Kidney capillary endothelial cell (primary cell): ENCODE data around the gene RPS5.
"Not testable (repeated sequence)": the region's sequence is repeated elsewhere in the genome, so short reads cannot be mapped to it uniquely, and the experiment has no call there.

ENCODE experiments used
- DNase-seq: peaks from one replicate; pipeline ENCODE4 v3.0.0-alpha.2; 2018; ENCODE audit warnings: low spot score

RPS5 gene

GRCh38 chr19:58356766-58357480 lies 30.1 kb upstream of the RPS5 start:
- no peak for DNase-seq

DNA sequence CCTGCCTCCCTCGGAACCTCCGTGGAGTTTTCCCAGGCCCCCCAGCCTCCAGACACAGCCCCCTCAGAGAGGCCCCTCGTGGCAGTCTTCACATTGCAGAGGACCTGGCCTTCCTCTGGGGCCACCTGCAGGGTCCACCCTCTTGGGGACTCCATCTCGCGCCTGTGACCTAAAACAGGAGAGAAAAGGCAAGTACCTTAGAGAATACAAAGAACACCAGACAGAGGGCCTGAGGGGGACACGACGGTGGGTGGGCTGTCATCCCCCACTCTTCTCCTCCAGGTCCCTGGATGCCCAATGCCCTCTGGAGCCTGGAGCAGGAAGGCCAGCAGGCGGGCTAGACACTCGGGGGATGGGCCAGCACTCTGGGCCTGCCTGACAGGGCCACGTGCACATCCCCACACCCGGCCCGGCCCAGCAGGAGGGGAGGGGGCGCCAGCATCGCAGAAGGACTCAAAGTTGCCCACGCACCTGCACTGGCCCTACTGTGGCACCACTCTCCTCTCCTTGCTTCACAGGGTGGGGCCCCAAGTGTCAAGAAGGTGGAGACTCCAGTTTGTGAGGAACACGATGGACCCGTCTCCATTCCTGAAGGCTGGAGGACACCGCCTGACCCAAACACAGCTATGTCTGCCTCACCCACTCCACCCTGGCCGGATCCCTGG lies 29.5 kb upstream of the RPS5 start:
- DNase-seq: no peak

GRCh38 chr19:58361900-58362271 lies 25.2 kb upstream of the RPS5 start:
- no peak for DNase-seq

- peak; percentile 92 for DNase-seq
Observed at GRCh38 chr19:58362272-58362994, 24.6 kb upstream of the RPS5 start, which contains the start of gene ZNF497. Gene ZNF497 (minus strand): TSS chr19:58362751. CDS start chr19:58357635, 5,116 bp downstream.

DNA sequence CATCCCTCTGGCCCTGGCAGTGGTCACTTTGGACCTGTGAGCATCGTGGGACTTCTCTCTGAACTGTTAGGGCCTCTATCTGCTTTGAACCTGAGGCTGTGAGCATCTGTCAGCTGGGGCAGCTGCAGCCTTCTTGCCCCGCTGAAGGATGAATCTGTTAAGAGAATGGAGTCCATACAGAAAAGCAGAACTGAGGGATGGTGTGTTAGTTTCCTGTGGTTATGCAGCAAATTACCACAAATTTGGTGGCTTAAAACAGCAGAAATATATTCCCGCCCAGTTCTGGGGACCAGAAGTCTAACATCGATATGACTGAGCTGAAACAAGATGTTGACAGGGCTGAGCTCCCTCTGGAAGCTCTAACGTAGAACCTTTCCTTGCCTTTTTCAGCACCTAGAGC lies 22.9 kb upstream of the RPS5 start:
- no peak for DNase-seq

GRCh38 chr19:58366585-58367430 lies 20.3 kb upstream of the RPS5 start:
- no peak for DNase-seq

DNA sequence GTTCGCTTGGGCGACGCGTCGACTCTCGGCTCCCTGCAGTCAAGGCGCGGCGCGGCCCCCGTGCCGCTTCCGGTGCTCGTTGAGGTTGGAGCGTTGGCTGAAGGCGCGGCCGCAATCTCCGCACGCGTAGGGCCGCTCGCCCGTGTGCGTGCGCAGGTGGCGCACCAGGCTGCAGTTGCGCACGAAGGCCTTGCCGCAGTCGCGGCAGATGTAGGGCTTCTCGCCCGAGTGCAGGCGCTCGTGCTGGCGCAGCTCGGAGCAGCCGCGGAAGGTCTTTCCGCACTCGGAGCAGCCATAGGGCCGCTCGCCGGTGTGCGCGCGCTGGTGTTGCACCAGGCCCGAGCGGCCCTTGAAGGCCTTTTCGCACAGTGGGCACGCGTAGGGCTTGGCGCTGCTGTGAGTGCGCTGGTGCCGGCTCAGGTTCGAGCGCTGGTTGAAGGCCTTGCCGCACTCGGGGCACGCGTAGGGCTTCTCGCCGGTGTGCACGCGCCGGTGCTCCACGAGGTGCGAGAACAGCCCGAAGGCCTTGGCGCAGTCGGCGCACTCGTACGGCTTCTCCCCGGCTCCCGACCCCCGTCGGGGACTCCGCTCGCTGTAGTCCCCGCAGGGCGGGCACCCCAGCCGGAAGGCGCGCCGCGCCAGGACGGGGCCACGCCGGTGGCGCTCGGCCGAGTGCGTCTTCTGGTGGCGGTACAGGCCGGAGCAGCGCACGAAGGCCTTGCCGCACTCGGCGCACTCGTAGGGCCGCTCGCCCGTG lies 19.2 kb upstream of the RPS5 start:
- DNase-seq: no peak

DNA sequence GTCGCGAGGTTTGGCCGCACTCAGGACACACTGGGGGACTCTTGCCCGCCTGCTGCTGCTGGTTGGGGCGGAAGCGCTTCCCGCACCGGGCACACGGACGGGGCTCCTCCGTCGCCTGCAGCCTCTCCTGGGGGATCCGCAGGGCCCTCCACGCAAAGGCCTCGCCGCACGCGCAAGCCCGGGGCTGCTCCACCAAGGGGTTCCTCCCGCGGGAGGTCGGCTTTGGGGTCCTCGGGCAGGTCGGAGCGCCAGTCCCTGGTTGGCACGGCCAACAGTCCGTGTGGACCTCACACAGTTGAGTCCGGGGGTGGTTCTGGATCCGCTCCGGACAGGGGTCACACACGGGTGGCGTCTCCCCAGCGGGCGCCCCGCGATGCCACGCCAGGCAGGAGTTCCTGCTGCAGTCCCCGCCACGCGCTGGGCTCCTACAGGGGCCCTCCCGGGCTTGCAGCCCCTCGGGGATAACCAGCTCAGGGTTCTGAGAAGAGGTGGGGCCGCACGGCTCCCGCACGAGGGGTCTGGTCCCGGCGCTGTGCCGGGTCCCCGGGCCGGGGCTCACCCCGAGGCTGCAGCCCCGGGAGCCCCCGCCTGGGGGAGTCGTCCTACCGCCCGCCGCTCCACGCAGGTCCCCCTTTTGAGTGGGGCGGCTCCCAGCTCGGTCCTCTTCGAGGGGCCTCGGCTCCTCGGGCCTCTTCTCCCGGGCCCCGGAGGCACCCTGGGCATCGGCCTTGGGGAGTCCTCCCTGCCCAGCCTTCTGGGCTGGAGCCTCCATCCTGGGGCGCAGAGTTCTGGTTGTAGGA lies 18.3 kb upstream of the RPS5 start:
- DNase-seq: no peak

DNA sequence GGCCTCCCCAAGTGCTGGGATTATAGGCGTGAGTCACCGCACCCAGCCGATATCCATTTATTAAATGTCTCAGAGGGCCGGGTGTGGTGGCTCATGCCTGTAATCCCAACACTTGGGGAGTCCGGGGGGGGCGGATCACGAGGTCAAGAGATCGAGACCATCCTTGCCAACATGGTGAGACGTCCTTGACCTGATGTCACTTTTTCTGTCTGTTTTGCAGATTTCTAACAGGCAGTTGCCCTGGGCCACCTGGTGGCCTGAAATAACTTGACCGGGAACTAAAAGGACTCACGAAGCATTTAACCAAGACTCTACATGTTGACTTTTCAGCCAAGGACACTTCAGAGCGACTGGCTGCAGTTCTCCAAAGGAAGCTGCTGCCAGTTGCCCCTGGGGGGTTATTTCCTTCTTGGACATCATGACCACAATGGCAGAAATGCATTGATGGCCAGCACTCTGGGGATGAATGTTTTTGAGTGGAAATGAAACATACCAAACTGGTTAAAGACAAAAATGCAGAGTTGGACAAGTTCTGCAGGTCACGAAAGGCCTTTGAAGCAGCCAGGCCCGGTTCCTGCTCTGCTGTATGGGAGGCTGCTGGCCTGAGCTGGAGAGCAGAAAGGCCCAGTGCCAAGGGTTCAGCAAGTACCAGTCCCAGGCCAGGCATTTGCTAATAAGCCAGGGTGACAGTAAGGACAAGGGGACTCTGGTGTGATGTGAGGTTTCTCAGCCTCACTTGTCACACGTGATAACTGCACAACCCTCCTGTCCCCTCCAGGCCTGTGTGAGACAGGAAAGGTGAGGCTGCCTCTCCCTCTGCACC lies 14.5 kb upstream of the RPS5 start:
- DNase-seq: no peak

DNA sequence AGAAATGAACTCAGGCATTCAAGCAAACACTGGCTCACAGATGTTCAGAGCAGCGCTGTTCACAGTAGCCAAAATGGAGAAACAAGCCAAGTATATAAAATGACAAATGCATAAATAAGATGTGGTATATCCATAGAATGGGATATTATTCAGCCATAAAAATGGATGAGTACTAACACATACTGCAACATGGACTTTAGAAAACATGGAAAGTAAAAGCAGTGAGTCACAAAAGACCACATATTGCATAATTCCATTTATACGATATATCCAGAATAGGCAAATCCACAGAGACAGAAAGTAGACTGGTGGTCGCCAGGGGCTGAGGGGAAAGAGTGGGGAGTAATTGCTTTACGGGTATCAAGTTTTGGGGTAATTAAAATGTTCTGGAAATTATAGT lies 12.9 kb upstream of the RPS5 start:
- no peak for DNase-seq

- DNase-seq: not testable (repeated sequence)
Observed at GRCh38 chr19:58376724-58377123, 10.3 kb upstream of the RPS5 start.

GRCh38 chr19:58379246-58379645 lies 7.8 kb upstream of the RPS5 start:
- no peak for DNase-seq

DNA sequence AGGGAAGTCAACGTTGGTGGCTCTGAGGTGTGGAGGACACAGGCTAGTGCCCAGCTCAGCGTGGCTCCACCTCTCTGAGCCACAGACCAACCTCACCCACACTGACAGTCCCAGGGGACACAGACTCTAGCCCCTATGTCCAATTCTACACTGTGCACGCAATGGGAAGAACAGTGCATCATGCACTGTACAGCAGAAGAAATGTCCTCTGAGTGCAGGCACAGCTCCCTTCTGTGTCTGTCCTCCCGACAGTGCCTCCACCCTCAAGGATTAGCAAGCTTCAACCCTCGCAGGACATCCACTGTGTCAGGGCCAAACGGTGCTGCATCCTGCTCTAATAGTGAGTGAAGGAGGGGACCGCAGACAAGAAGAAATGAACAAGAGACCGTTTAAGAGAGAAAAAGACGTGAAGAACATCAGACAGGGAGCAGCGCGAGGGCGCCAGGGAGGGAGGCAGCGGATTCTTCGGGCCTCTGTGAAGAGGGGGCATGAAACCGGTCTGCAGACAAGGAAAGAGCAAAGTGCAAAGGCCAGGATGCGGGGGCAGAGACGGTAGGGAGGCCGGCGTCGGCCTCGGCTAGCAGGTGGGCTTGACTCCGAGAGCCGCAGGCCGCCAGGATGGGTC lies 6.9 kb upstream of the RPS5 start:
- no peak for DNase-seq

GRCh38 chr19:58380662-58381459 lies 6.2 kb upstream of the RPS5 start, which contains the start of gene ZNF837:
Gene ZNF837 (minus strand): TSS chr19:58381030. CDS start chr19:58369332, 11,698 bp downstream.
- peak; percentile 100 for DNase-seq

DNA sequence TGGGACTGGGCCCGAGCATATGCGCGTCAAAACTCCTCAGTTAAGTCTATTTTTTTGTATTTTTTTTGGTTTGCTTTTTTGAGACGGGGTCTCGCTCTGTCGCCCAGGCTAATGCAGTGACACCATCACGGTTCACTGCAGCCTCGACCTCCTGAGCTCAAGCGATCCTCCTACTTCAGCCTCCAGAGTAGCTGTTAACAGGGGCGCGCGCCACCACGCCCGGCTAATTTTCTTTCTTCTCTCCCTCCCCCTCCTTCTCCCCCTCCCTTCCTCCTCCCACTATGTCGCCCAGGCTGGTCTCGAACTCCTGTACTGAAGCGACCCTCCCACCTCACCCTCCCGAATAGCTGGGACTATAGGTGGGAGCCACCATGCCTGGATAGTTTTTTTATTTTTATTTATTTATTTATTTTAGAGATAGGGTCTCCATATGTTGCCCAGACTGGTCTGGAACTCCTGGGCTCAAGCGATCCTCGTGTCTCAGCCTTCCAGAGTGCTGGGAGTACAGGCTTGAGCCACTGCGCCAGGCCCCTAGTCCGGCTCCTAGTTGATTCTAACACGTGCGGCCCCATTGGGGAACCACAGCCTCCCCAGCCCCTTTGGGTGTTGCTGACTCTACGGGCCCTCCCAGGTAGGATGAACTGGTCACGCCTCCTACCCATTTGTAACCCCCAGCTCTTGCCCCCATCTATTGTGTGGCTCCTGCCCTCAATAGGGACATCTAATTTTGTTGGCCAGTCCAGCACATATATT lies 5.4 kb upstream of the RPS5 start:
- DNase-seq: no peak

DNA sequence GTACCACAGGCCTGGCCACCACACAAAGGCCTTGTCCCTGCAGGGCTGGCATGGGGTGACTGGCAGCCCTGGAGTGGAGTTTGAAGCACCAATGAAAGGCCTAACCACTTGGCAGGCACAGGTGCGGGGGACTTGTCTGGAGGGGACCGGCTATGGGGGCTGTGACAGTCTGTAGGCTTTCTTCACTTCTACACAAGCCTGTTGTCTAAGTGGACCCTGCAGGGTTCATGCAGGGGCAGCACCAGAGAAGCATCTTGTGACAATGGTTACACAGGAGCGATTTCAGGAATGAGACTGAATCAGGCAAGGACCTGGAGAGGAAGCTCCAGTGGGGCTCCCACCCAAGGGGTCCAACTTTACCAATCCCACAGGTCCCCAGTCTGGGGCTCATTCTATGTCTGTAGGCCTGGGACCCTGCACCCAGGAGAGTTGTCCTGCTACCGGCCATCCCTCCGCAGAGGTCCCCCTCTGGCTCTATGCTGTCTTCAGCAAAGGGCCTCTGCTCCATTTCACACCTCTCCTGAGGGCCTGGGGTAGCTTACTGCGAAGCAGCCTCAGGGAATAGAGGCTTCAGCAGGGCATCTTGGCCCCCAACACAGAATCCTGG lies 4.0 kb upstream of the RPS5 start:
- DNase-seq: no peak

GRCh38 chr19:58385313-58385890 lies 1.7 kb upstream of the RPS5 start:
- no peak for DNase-seq
